Thyroid gland (tissue), 4 donors: ENCODE measurements around the gene PIGR. TPM values are rescaled to one million over a fixed set of nuclear protein-coding genes. Genes with fewer than 3 reads are reported as not detected.
A peak's percentile ranks its signal among the peaks of the same experiment; 100 is the strongest.

ENCODE experiments used
- DNase-seq, 2 donors: peaks; one replicate each; pipeline ENCODE4 v3.0.0-alpha.2; 2019
- H3K27ac ChIP-seq, 3 donors: fragments of 200-600 bp; sonication (generic); 1 replicate in 2 of 3; 2 replicates in 1 of 3; pipeline ENCODE4 v1.5.1; 2016 to 2019; ENCODE audit warnings: mild to moderate bottlenecking in 1 of 3, moderate library complexity in 1 of 3
- H3K27me3 ChIP-seq: fragments of 200-600 bp; sonication (generic); one replicate; pipeline ENCODE4 v1.5.1; 2019
- H3K36me3 ChIP-seq, 2 donors: fragments of 200-600 bp; sonication (generic); one replicate each; pipeline ENCODE4 v1.5.1; 2016 to 2019
- H3K4me1 ChIP-seq, 2 donors: fragments of 200-600 bp; sonication (generic); one replicate each; pipeline ENCODE4 v1.5.1; 2017 to 2019
- H3K4me3 ChIP-seq, 3 donors: fragments of 200-600 bp; sonication (generic); replicated peaks in 1 of 3; 1 replicate in 2 of 3; 2 replicates in 1 of 3; pipeline ENCODE4 v1.5.1; 2016; ENCODE audit warnings: mild to moderate bottlenecking in 1 of 3
- H3K9me3 ChIP-seq: fragments of 200-600 bp; sonication (generic); one replicate; pipeline ENCODE4 v1.5.1; 2017
- POLR2A ChIP-seq, 2 donors: fragments of 450-650 bp; IDR thresholded peaks; one replicate each; pipeline ENCODE4 v1.6.1; 2017; ENCODE audit warnings: antibody characterized with exemption in 2 of 2, mild to moderate bottlenecking in 2 of 2, moderate library complexity in 1 of 2
- WGBS, 2 donors: methylation state at CpG; one replicate each; pipeline ENCODE4 v1.1.5; 2017; 5-methylcytosine and 5-hydroxymethylcytosine counted together
- intact Hi-C: fragments of 100-400 bp; cut with DNase I; formaldehyde crosslinking; loops from one replicate; pipeline ENCODE4 v1.15.1; 2023
- total RNA-seq, 4 donors: library from RNA; depleted of rRNA; stranded (reverse); fragments of >200 nt; gene quantifications; one replicate each; pipeline ENCODE4 v1.2.3, GENCODE V29; 2016
- TF ChIP-seq, protein P1 (sequence below), 6 experiments: fragments of 200-600 bp in 3 of 6; fragments of 450-650 bp in 3 of 6; sonication (generic) in 3 of 6; IDR thresholded peaks; one replicate each; pipeline ENCODE4 v1.5.1; 2016 to 2019; ENCODE audit warnings: antibody characterized with exemption in 6 of 6, mild to moderate bottlenecking in 2 of 6, inconsistent platforms in 1 of 6, moderate library complexity in 1 of 6

Gene PIGR
- total RNA-seq, 4 donors from 2014 or later: 0.11 to 1.2 (median 0.75) TPM; not detected in 1

DNA sequence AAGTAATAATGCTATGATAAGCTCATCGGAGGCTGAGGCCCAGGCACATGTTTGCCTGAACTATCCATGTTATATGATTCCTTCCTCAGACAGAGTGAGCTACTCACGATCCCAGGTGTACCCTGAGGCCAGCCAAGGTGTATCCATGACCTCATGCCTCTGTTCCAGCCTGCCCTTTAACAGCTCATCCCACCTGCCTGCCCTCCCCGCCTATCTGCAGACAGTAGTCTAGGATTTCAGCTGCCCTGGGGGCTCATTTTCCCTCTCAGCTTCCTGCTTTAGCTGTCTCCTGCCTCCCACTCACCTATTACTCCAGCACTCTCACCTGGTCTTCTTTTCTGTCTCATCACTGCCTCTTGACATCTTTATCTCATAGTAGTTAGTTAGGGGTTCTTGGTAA is 50.9 kb downstream of the PIGR start:
- intact Hi-C loops: no loop called here
- Histone ChIP-seq H3K36me3 (no peaks in the 10 kb centered on the region), H3K4me3 (no peak overlapping the region), H3K9me3 (no peaks in the 10 kb centered on the region), H3K27ac (peak overlapping the region in 1 of 3 donors; percentile 24), H3K4me1 (peaks cover 0 to 24% of the 10 kb centered on the region in 2 donors), H3K27me3 (no peaks in the 10 kb centered on the region)
- WGBS, 2 donors: 88 to 94% methylated on average over 3 of the region's 3 CpGs
- TF ChIP-seq, protein P1, sequence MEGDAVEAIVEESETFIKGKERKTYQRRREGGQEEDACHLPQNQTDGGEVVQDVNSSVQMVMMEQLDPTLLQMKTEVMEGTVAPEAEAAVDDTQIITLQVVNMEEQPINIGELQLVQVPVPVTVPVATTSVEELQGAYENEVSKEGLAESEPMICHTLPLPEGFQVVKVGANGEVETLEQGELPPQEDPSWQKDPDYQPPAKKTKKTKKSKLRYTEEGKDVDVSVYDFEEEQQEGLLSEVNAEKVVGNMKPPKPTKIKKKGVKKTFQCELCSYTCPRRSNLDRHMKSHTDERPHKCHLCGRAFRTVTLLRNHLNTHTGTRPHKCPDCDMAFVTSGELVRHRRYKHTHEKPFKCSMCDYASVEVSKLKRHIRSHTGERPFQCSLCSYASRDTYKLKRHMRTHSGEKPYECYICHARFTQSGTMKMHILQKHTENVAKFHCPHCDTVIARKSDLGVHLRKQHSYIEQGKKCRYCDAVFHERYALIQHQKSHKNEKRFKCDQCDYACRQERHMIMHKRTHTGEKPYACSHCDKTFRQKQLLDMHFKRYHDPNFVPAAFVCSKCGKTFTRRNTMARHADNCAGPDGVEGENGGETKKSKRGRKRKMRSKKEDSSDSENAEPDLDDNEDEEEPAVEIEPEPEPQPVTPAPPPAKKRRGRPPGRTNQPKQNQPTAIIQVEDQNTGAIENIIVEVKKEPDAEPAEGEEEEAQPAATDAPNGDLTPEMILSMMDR (IDR thresholded peaks at IDR 0.05): no peak
- TF ChIP-seq POLR2A (IDR thresholded peaks at IDR 0.05): no peak
- DNase-seq: no peak

DNA sequence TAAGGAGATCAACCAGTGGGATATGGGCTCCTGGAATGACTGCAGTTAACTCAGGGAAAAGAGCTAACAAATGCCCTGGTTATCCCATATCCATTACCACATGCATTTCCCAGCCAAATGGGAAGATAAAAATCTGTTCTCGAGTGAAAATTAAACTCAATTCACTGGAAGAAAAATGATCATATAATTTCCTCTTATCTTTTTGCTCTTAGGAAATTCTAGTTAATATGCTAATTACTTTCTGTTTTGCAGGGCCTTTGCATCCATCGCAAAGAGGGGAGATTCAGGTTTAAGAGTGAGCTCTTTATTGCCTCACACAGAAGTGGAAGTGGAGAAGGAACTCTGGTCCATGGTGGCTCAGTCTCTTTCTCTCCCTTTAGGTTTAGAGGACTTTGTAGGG is 52.9 kb downstream of the PIGR start:
- intact Hi-C loops: no loop called here
- no peak for DNase-seq
- Histone ChIP-seq H3K27ac (no peak overlapping the region), H3K4me1 (peaks cover 0 to 15% of the 10 kb centered on the region in 2 donors), H3K9me3 (no peaks in the 10 kb centered on the region), H3K27me3 (no peaks in the 10 kb centered on the region), H3K36me3 (no peaks in the 10 kb centered on the region), H3K4me3 (no peak overlapping the region)
- TF ChIP-seq POLR2A (IDR thresholded peaks at IDR 0.05): no peak
- TF ChIP-seq, protein P1 (IDR thresholded peaks at IDR 0.05): no peak
- 91 to 93% methylated on average over 2 of the region's 2 CpGs for WGBS, 2 donors

DNA sequence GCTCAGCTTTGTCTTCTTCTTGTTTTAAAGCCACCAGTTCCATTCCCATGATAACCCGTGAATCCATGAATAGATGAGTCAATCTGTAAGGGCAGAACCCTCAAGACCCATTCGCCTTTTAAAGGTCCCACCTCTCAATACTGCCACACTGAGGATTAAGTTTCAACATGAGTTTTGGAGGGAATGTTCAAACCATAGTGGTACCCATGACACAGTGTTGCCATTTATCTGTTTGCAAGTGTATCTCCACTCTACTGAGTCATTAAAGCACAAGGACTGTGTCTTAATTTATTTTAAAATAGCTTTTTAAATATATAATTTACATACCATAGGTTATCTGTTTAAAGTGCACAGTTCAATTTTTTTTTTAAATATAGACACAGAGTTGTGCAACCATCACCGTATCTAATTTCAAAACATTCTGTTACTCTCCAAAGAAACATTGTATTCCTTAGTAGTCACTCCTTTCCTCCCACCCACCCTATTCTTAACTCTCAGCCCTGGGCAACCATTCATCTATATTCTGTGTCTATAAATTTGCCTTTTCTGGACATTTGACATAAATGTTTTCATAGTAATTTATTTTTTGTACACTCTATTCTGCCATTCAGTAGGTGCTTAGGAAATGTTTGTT is 53.8 kb downstream of the PIGR start:
- no peaks in the 10 kb centered on the region for H3K36me3 ChIP-seq
- WGBS, 2 donors: 87 to 88% methylated on average over 3 of the region's 3 CpGs
- no peaks in the 10 kb centered on the region for H3K9me3 ChIP-seq
- no peaks in the 10 kb centered on the region for H3K27me3 ChIP-seq
- no peak for DNase-seq
- no peak for TF ChIP-seq POLR2A (IDR thresholded peaks at IDR 0.05)
- TF ChIP-seq, protein P1 (IDR thresholded peaks at IDR 0.05): no peak
- no peak overlapping the region for H3K27ac ChIP-seq
- H3K4me3 ChIP-seq: no peak overlapping the region
- intact Hi-C loops: no loop called here
- H3K4me1 ChIP-seq: peaks cover 6 to 20% of the 10 kb centered on the region in 2 donors

DNA sequence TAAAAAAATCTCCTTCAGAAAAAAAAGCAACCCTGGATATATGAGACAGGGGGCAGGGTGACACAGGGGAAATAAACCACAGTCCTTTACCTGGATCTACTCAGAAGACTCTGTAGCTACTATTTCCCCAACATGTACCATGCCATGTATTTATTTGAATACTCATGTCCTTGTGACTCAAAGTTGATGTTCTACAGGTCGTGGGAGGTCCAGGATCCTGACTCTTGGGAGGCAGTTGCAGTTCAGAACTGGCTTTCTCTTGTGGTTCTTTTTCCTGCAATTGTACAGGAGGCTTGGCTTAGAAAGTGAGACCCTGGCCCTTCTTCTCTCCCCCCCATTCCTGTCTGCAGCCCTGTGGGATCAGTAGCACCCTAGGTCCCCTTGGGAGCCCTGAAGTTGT is 54.9 kb downstream of the PIGR start:
- Histone ChIP-seq H3K27ac (no peak overlapping the region), H3K27me3 (no peaks in the 10 kb centered on the region), H3K4me1 (peaks cover 6 to 24% of the 10 kb centered on the region in 2 donors), H3K4me3 (no peak overlapping the region), H3K9me3 (no peaks in the 10 kb centered on the region), H3K36me3 (no peaks in the 10 kb centered on the region)
- WGBS, 2 donors: 60 to 83% methylated on average over 1 of the region's 1 CpG
- DNase-seq: no peak
- intact Hi-C loops: no loop called here
- TF ChIP-seq, protein P1 (IDR thresholded peaks at IDR 0.05): no peak
- no peak for TF ChIP-seq POLR2A (IDR thresholded peaks at IDR 0.05)

DNA sequence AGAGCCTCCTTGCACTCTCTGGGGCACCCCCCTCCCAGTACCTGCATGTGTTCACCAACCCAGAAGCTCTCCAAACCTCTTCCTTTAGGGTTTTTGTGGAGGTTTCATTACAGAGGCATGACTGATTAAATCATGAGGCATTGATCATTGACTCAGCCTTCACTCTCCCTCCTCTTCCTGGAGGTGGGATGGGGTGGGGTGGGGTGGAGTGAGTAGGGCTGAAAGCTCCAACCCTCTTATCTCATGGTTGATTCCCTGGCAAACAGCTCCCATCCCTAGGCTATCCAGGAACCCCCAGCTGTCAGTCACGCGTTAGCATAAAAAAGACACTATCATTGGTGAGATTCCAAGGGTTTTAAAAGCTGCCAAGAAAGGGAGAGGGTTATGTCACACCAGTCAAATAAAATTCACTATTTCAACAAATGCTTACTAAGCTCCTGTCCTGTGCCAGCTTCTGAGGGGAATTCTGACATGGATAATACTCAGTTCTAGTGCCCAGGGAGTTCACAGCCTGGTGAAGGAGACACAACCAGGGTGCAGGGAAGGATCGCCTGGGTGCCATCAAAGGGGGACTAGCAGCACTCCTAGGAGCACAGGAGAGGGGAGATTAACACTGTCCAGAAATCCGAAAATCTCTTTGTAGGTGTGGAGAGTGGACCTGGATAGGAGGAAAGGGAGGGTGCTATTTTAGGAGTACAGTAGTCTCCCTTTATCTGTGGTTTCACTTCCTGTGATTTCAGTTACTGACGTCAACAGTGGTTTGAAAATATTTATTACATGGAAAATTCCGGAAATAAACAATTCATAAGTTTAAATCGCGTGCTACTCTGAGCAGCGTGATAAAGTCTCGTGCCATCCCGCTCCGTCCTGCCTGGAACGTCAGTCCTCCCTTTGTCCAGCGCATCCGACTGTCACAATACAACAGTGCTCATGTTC is 55.9 kb downstream of the PIGR start:
- Histone ChIP-seq H3K4me3 (no peak overlapping the region), H3K27me3 (no peaks in the 10 kb centered on the region), H3K36me3 (no peaks in the 10 kb centered on the region), H3K27ac (no peak overlapping the region), H3K9me3 (no peaks in the 10 kb centered on the region), H3K4me1 (peaks cover 6 to 18% of the 10 kb centered on the region in 2 donors)
- intact Hi-C loops: no loop called here
- TF ChIP-seq, protein P1 (IDR thresholded peaks at IDR 0.05): no peak
- no peak for TF ChIP-seq POLR2A (IDR thresholded peaks at IDR 0.05)
- no peak for DNase-seq
- WGBS, 2 donors: 71 to 76% methylated on average over 15 of the region's 15 CpGs
